Uterus (tissue), 2 donors: ENCODE data around the gene SORCS3.

Experiments
- POLR2A ChIP-seq, 2 donors: fragments of 450-650 bp; IDR thresholded peaks; one replicate each; pipeline ENCODE4 v1.6.1; 2016; ENCODE audit warnings: antibody characterized with exemption in 2 of 2, mild to moderate bottlenecking in 1 of 2, moderate library complexity in 1 of 2
- TF ChIP-seq, protein P1 (sequence below), 4 experiments: fragments of 200-600 bp in 2 of 4; fragments of 450-650 bp in 2 of 4; sonication (generic) in 2 of 4; IDR thresholded peaks; one replicate each; pipeline ENCODE4 v1.5.1; 2016 to 2019; ENCODE audit warnings: antibody characterized with exemption in 4 of 4, mild to moderate bottlenecking in 2 of 4, moderate library complexity in 1 of 4

DNA sequence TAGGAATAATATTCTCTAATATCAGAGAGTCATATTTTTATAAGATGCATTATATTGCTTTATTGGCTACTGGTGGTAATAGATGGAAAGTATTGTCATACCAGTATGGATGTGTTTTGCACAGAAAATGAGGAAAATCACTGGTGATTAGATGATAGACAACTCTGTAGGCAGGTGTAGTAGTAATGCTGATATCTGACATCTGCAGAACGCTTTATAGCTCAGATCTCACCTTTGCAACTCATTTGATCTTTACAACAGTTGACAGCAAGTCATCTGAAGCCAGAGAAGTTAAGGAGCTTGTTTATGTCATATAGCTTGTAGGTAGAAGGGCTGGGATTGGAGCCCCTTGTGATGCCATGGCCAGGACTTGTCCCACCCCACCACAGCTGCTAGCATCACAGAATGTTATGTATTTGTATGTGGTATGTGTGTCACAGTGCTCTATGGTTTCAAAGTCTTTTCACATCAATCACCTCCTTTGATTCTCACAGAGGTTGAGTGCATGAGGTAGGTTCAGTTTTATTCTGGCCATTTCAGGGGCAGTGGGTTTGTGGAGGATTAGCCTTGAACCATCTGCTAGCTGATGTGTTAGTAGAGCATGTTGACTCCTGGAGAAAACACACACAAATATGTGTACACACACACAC is 140.0 kb downstream of the SORCS3 start:
- TF ChIP-seq, protein P1, sequence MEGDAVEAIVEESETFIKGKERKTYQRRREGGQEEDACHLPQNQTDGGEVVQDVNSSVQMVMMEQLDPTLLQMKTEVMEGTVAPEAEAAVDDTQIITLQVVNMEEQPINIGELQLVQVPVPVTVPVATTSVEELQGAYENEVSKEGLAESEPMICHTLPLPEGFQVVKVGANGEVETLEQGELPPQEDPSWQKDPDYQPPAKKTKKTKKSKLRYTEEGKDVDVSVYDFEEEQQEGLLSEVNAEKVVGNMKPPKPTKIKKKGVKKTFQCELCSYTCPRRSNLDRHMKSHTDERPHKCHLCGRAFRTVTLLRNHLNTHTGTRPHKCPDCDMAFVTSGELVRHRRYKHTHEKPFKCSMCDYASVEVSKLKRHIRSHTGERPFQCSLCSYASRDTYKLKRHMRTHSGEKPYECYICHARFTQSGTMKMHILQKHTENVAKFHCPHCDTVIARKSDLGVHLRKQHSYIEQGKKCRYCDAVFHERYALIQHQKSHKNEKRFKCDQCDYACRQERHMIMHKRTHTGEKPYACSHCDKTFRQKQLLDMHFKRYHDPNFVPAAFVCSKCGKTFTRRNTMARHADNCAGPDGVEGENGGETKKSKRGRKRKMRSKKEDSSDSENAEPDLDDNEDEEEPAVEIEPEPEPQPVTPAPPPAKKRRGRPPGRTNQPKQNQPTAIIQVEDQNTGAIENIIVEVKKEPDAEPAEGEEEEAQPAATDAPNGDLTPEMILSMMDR (IDR thresholded peaks at IDR 0.05): no peak
- no peak for TF ChIP-seq POLR2A (IDR thresholded peaks at IDR 0.05)
